A673 (cell line): ENCODE measurements around the gene BBS9. TPM values are rescaled to one million over a fixed set of nuclear protein-coding genes. Genes with fewer than 3 reads are reported as not detected.

Experiments used
- BruUV-seq: library from RNA; stranded (reverse); fragments of 400-500 nt; replicated peaks from 2 replicates; lab custom pipeline; 2021; lab: Mats Ljungman, UMichigan
- CTCF ChIA-PET: fragments of 300-600 bp; sonication (Branson Sonifier 250); formaldehyde crosslinking; loops from one replicate; lab custom pipeline; 2022; ENCODE audit warnings: antibody characterized with exemption; lab: Charles Lee
- POLR2A ChIA-PET: fragments of 300-600 bp; sonication (Branson Sonifier 250); formaldehyde crosslinking; loops from one replicate; lab custom pipeline; 2022; ENCODE audit warnings: antibody characterized with exemption; ENCODE audit not compliant: low non-redundant PET; lab: Charles Lee
- DNase-seq: peaks from one replicate; pipeline ENCODE4 v3.0.0-alpha.2; 2015; ENCODE audit warnings: low spot score
- H3K27ac ChIP-seq: fragments of 200-600 bp; sonication (generic); 2 replicates; pipeline ENCODE4 v1.5.1; 2016; ENCODE audit warnings: mixed run types, low read depth, mild to moderate bottlenecking, mixed read lengths, antibody characterized with exemption, low read length; ENCODE audit not compliant: poor library complexity, severe bottlenecking
- H3K27me3 ChIP-seq: fragments of 200-600 bp; sonication (generic); replicated peaks from 2 replicates; pipeline ENCODE4 v1.6.1; 2017; ENCODE audit warnings: mixed run types, low read depth, mild to moderate bottlenecking, mixed read lengths, antibody characterized with exemption, low read length; ENCODE audit not compliant: insufficient read depth, poor library complexity
- H3K36me3 ChIP-seq: fragments of 200-600 bp; sonication (generic); 2 replicates; pipeline ENCODE4 v1.6.1; 2016; ENCODE audit warnings: mixed run types, mild to moderate bottlenecking, mixed read lengths, antibody characterized with exemption, low read length; ENCODE audit not compliant: insufficient read depth, poor library complexity, severe bottlenecking
- H3K4me1 ChIP-seq: fragments of 200-600 bp; sonication (generic); 2 replicates; pipeline ENCODE4 v1.6.1; 2017; ENCODE audit warnings: mixed run types, mild to moderate bottlenecking, mixed read lengths, antibody characterized with exemption, low read length; ENCODE audit not compliant: insufficient read depth, poor library complexity, severe bottlenecking
- H3K4me3 ChIP-seq: fragments of 200-600 bp; sonication (generic); 2 replicates; pipeline ENCODE4 v1.5.1; 2016; ENCODE audit warnings: low read depth, mixed run types, mild to moderate bottlenecking, mixed read lengths, low read length; ENCODE audit not compliant: poor library complexity, severe bottlenecking
- H3K9me3 ChIP-seq: fragments of 200-600 bp; sonication (generic); 2 replicates; pipeline ENCODE4 v1.6.1; 2016; ENCODE audit warnings: mixed run types, low read depth, mild to moderate bottlenecking, mixed read lengths, antibody characterized with exemption, low read length; ENCODE audit not compliant: poor library complexity, severe bottlenecking
- CTCF ChIP-seq: fragments of 300-800, 200-600 bp; sonication (generic); conservative IDR thresholded peaks from 2 replicates; pipeline ENCODE4 v1.5.1; 2017; ENCODE audit warnings: low read depth, mild to moderate bottlenecking, antibody characterized with exemption, low read length, moderate library complexity, mixed read lengths
- EZH2 ChIP-seq: fragments of 200-600 bp; sonication (generic); IDR thresholded peaks from 2 replicates; pipeline ENCODE4 v1.6.1; 2017; ENCODE audit warnings: borderline replicate concordance, low read depth, mild to moderate bottlenecking, mixed read lengths, antibody characterized with exemption, low read length; ENCODE audit not compliant: poor library complexity, severe bottlenecking
- intact Hi-C: fragments of 100-400 bp; cut with micrococcal nuclease; formaldehyde crosslinking; loops from one replicate; pipeline ENCODE4 v1.10.0; 2022; ENCODE audit not compliant: unreplicated experiment
- total RNA-seq: library from RNA; stranded (reverse); gene quantifications from 2 replicates; pipeline ENCODE4 v1.2.3, GENCODE V29; 2021

Gene BBS9
- total RNA-seq, 1 experiment from 2014 or later, result 9.4 TPM

DNA sequence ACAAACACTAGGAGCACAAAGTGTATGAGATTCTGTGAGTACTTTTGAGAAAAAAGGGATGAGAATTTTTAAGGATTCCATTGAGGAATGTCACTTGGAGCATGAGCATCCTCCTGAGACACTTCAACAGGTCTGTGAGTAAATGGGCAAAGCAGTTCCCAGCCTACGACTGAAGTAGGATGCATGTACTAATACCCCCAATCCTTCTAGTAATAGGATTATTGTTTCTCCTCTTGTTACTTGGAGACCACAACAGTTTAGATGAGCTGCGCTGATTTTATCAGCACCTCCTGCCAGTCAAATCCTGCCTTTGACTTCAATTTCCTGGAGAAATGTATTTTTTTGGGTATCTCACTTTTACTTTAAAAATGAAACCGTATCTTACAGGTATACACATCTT lies 820 bp downstream of the BBS9 start:
- peak; percentile 12 for DNase-seq
- Histone ChIP-seq H3K9me3 (no peaks in the 10 kb centered on the region), H3K36me3 (no peaks in the 10 kb centered on the region), H3K4me3 (peak overlapping the region; percentile 69), H3K27ac (no peak overlapping the region), H3K27me3 (no peaks in the 10 kb centered on the region), H3K4me1 (no peaks in the 10 kb centered on the region)
- no peak for TF ChIP-seq CTCF
- TF ChIP-seq EZH2, result no peak
- ChIA-PET POLR2A (no interaction called here), CTCF (no interaction called here)
- BruUV-seq, result TSS peak; percentile 32
- intact Hi-C loops, result no loop called here

GRCh38 chr7:33137103-33137502 lies 7.7 kb downstream of the BBS9 start:
- no peaks in the 10 kb centered on the region for H3K36me3 ChIP-seq
- no peaks in the 10 kb centered on the region for H3K4me1 ChIP-seq
- intact Hi-C loops, result no loop called here
- H3K4me3 ChIP-seq, result no peak overlapping the region
- CTCF ChIA-PET, result no interaction called here
- BruUV-seq, result no TSS peak
- no peaks in the 10 kb centered on the region for H3K27me3 ChIP-seq
- POLR2A ChIA-PET, result no interaction called here
- H3K9me3 ChIP-seq, result no peaks in the 10 kb centered on the region
- no peak overlapping the region for H3K27ac ChIP-seq
- no peak for DNase-seq
- TF ChIP-seq EZH2, result no peak
- TF ChIP-seq CTCF, result no peak

- no peak overlapping the region for H3K27ac ChIP-seq
- H3K27me3 ChIP-seq, result no peaks in the 10 kb centered on the region
- ChIA-PET POLR2A (no interaction called here), CTCF (no interaction called here)
- no peaks in the 10 kb centered on the region for H3K4me1 ChIP-seq
- DNase-seq, result no peak
- TF ChIP-seq EZH2, result no peak
- no peak for TF ChIP-seq CTCF
- BruUV-seq, result no TSS peak
- no peaks in the 10 kb centered on the region for H3K9me3 ChIP-seq
- no peak overlapping the region for H3K4me3 ChIP-seq
- intact Hi-C loops, result no loop called here
- no peaks in the 10 kb centered on the region for H3K36me3 ChIP-seq
Observed at GRCh38 chr7:33142585-33142984, 13.2 kb downstream of the BBS9 start.
